HEK293 (cell line): ENCODE data around the gene TM9SF1.

Experiments used
- GLI4 ChIP-seq: fragments of 450-650 bp; formaldehyde crosslinking; IDR thresholded peaks from 2 replicates; pipeline ENCODE4 v1.5.1; 2016; ENCODE audit warnings: missing biosample characterization, missing genetic modification characterization
- GLIS2 ChIP-seq: fragments of 450-650 bp; formaldehyde crosslinking; IDR thresholded peaks from 2 replicates; pipeline ENCODE4 v1.5.1; 2016; ENCODE audit warnings: missing biosample characterization, missing genetic modification characterization
- KLF1 ChIP-seq: fragments of 450-650 bp; formaldehyde crosslinking; IDR thresholded peaks from 2 replicates; pipeline ENCODE4 v1.5.1; 2016; ENCODE audit warnings: missing biosample characterization, missing genetic modification characterization
- KLF7 ChIP-seq: fragments of 450-650 bp; formaldehyde crosslinking; IDR thresholded peaks from 2 replicates; pipeline ENCODE4 v1.5.1; 2016; ENCODE audit warnings: missing biosample characterization, missing genetic modification characterization, borderline replicate concordance
- OSR2 ChIP-seq: fragments of 450-650 bp; formaldehyde crosslinking; IDR thresholded peaks from 2 replicates; pipeline ENCODE4 v1.5.1; 2016; ENCODE audit warnings: missing biosample characterization, missing genetic modification characterization
- RBAK ChIP-seq: fragments of 450-650 bp; formaldehyde crosslinking; IDR thresholded peaks from 2 replicates; pipeline ENCODE4 v1.5.1; 2016; ENCODE audit warnings: missing biosample characterization, missing genetic modification characterization
- YY1 ChIP-seq: fragments of 450-650 bp; formaldehyde crosslinking; IDR thresholded peaks from 2 replicates; pipeline ENCODE4 v1.5.1; 2018; ENCODE audit warnings: missing biosample characterization, missing genetic modification characterization
- ZBTB1 ChIP-seq: fragments of 450-650 bp; formaldehyde crosslinking; IDR thresholded peaks from 2 replicates; pipeline ENCODE4 v1.5.1; 2016; ENCODE audit warnings: missing biosample characterization, missing genetic modification characterization
- ZBTB20 ChIP-seq: fragments of 450-650 bp; formaldehyde crosslinking; IDR thresholded peaks from 2 replicates; pipeline ENCODE4 v1.5.1; 2016; ENCODE audit warnings: missing biosample characterization, missing genetic modification characterization
- ZNF132 ChIP-seq: fragments of 450-650 bp; formaldehyde crosslinking; IDR thresholded peaks from 2 replicates; pipeline ENCODE4 v1.5.1; 2017; ENCODE audit warnings: missing biosample characterization, missing genetic modification characterization, borderline replicate concordance
- ZNF157 ChIP-seq: fragments of 450-650 bp; formaldehyde crosslinking; IDR thresholded peaks from 2 replicates; pipeline ENCODE4 v1.5.1; 2016; ENCODE audit warnings: missing biosample characterization, missing genetic modification characterization
- ZNF175 ChIP-seq: fragments of 450-650 bp; formaldehyde crosslinking; IDR thresholded peaks from 2 replicates; pipeline ENCODE4 v1.5.1; 2016; ENCODE audit warnings: missing biosample characterization, missing genetic modification characterization
- ZNF302 ChIP-seq: fragments of 450-650 bp; formaldehyde crosslinking; IDR thresholded peaks from 2 replicates; pipeline ENCODE4 v1.5.1; 2016; ENCODE audit warnings: missing biosample characterization, missing genetic modification characterization, low read depth
- ZNF335 ChIP-seq: fragments of 450-650 bp; formaldehyde crosslinking; conservative IDR thresholded peaks from 2 replicates; pipeline ENCODE4 v1.5.1; 2016; ENCODE audit warnings: missing biosample characterization, missing genetic modification characterization
- ZNF350 ChIP-seq: fragments of 450-650 bp; formaldehyde crosslinking; IDR thresholded peaks from 2 replicates; pipeline ENCODE4 v1.5.0; 2017; ENCODE audit warnings: missing biosample characterization, mild to moderate bottlenecking, missing genetic modification characterization
- ZNF501 ChIP-seq: fragments of 450-650 bp; formaldehyde crosslinking; IDR thresholded peaks from 2 replicates; pipeline ENCODE4 v1.5.1; 2016; ENCODE audit warnings: missing biosample characterization, missing genetic modification characterization
- ZNF585B ChIP-seq: fragments of 450-650 bp; formaldehyde crosslinking; IDR thresholded peaks from 2 replicates; pipeline ENCODE4 v1.5.1; 2016; ENCODE audit warnings: missing biosample characterization, missing genetic modification characterization
- ZNF600 ChIP-seq: fragments of 450-650 bp; formaldehyde crosslinking; IDR thresholded peaks from 2 replicates; pipeline ENCODE4 v1.5.1; 2016; ENCODE audit warnings: missing biosample characterization, missing genetic modification characterization
- ZNF664 ChIP-seq: fragments of 450-650 bp; formaldehyde crosslinking; IDR thresholded peaks from 2 replicates; pipeline ENCODE4 v1.5.1; 2016; ENCODE audit warnings: missing biosample characterization, missing genetic modification characterization
- ZNF677 ChIP-seq: fragments of 450-650 bp; IDR thresholded peaks from 2 replicates; pipeline ENCODE4 v1.5.0; 2018; ENCODE audit warnings: missing biosample characterization, mild to moderate bottlenecking, missing genetic modification characterization, moderate library complexity
- ZNF707 ChIP-seq: fragments of 450-650 bp; formaldehyde crosslinking; IDR thresholded peaks from 2 replicates; pipeline ENCODE4 v1.5.1; 2016; ENCODE audit warnings: missing biosample characterization, missing genetic modification characterization
- ZSCAN16 ChIP-seq: fragments of 450-650 bp; formaldehyde crosslinking; IDR thresholded peaks from 2 replicates; pipeline ENCODE4 v1.5.1; 2016; ENCODE audit warnings: missing biosample characterization, missing genetic modification characterization
- TF ChIP-seq, protein P1 (sequence below): fragments of 450-650 bp; formaldehyde crosslinking; IDR thresholded peaks from 2 replicates; pipeline ENCODE4 v1.5.1; 2016; ENCODE audit warnings: missing biosample characterization, missing genetic modification characterization
- TF ChIP-seq, protein P2 (sequence below): fragments of 450-650 bp; formaldehyde crosslinking; conservative IDR thresholded peaks from 2 replicates; pipeline ENCODE4 v1.5.1; 2016; ENCODE audit warnings: low read depth, missing biosample characterization, missing genetic modification characterization
- TF ChIP-seq, protein P3 (sequence below): fragments of 450-650 bp; formaldehyde crosslinking; IDR thresholded peaks from 2 replicates; pipeline ENCODE4 v1.5.1; 2017; ENCODE audit warnings: missing biosample characterization, missing genetic modification characterization
- TF ChIP-seq, protein P4 (sequence below): fragments of 450-650 bp; formaldehyde crosslinking; IDR thresholded peaks from 2 replicates; pipeline ENCODE4 v1.5.0; 2017; ENCODE audit warnings: missing biosample characterization, missing genetic modification characterization, borderline replicate concordance
- TF ChIP-seq, protein P5 (sequence below): fragments of 450-650 bp; formaldehyde crosslinking; IDR thresholded peaks from 2 replicates; pipeline ENCODE4 v1.5.1; 2016; ENCODE audit warnings: missing biosample characterization, missing genetic modification characterization
- TF ChIP-seq, protein P6 (sequence below): fragments of 450-650 bp; formaldehyde crosslinking; IDR thresholded peaks from 2 replicates; pipeline ENCODE4 v1.5.1; 2016; ENCODE audit warnings: missing biosample characterization, missing genetic modification characterization, borderline replicate concordance

The TM9SF1 gene

DNA sequence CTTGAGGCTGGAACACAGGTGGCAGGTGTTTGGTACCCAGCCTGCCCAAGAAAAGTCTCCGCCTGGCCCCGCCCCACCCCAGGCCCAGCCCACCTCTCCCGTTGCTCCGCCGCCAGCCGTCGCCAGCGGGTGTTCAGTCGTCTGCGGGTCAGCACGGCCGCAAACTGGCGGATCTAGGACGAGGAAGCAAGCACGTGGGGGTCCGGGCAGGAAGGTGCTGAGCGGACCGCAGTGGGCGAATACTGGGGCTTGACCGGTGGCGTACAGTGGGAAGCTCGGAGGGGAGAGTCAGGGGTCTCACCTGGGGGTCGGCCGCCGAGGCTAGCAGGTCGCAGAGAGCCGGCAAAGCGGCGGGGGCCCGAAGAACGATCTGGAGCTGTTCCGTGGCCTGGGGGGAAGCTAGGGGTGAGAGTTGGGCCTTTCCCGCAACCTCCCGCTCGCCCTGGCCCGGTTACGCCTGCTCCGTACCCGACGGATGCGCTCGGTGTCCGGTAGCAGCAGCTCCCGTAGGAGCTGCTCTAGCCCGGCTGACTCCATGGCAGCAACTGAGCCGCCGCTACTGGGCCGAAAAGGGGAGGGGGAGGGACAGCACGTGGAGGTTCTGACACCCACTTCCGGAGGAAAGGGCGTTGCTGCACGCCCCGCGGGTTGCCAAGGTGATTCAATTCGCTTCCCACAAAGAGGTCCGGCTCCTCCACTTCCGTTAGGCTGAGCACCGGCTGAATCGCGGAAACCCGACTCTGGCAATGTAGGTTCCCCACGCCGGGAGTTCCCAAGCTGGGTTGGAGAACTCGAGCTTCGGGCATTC, 6.8 kb downstream of the TM9SF1 start, which contains the start of gene IPO4 (continued):
- TF ChIP-seq ZNF302 (tag by site-specific recombination) = no peak
- no peak for TF ChIP-seq RBAK (tag by site-specific recombination)
- TF ChIP-seq ZNF132 (tag by site-specific recombination) = no peak
- TF ChIP-seq, protein P1, sequence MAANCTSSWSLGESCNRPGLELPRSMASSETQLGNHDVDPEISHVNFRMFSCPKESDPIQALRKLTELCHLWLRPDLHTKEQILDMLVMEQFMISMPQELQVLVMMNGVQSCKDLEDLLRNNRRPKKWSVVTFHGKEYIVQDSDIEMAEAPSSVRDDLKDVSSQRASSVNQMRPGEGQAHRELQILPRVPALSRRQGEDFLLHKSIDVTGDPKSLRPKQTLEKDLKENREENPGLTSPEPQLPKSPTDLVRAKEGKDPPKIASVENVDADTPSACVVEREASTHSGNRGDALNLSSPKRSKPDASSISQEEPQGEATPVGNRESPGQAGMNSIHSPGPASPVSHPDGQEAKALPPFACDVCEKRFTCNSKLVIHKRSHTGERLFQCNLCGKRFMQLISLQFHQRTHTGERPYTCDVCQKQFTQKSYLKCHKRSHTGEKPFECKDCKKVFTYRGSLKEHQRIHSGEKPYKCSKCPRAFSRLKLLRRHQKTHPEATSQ (tag by site-specific recombination) = peak; percentile 89
- TF ChIP-seq KLF1 (tag by site-specific recombination) = peak; percentile 94
- TF ChIP-seq GLIS2 (tag by site-specific recombination) = peak; percentile 81
- TF ChIP-seq ZSCAN16 (tag by site-specific recombination) = no peak
- peak; percentile 82 for TF ChIP-seq ZNF335
- no peak for TF ChIP-seq ZNF677 (tag by site-specific recombination)
- peak; percentile 88 for TF ChIP-seq ZNF664 (tag by site-specific recombination)
- TF ChIP-seq, protein P2, sequence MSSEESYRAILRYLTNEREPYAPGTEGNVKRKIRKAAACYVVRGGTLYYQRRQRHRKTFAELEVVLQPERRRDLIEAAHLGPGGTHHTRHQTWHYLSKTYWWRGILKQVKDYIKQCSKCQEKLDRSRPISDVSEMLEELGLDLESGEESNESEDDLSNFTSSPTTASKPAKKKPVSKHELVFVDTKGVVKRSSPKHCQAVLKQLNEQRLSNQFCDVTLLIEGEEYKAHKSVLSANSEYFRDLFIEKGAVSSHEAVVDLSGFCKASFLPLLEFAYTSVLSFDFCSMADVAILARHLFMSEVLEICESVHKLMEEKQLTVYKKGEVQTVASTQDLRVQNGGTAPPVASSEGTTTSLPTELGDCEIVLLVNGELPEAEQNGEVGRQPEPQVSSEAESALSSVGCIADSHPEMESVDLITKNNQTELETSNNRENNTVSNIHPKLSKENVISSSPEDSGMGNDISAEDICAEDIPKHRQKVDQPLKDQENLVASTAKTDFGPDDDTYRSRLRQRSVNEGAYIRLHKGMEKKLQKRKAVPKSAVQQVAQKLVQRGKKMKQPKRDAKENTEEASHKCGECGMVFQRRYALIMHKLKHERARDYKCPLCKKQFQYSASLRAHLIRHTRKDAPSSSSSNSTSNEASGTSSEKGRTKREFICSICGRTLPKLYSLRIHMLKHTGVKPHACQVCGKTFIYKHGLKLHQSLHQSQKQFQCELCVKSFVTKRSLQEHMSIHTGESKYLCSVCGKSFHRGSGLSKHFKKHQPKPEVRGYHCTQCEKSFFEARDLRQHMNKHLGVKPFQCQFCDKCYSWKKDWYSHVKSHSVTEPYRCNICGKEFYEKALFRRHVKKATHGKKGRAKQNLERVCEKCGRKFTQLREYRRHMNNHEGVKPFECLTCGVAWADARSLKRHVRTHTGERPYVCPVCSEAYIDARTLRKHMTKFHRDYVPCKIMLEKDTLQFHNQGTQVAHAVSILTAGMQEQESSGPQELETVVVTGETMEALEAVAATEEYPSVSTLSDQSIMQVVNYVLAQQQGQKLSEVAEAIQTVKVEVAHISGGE (tag by site-specific recombination) = peak; percentile 99
- TF ChIP-seq, protein P3, sequence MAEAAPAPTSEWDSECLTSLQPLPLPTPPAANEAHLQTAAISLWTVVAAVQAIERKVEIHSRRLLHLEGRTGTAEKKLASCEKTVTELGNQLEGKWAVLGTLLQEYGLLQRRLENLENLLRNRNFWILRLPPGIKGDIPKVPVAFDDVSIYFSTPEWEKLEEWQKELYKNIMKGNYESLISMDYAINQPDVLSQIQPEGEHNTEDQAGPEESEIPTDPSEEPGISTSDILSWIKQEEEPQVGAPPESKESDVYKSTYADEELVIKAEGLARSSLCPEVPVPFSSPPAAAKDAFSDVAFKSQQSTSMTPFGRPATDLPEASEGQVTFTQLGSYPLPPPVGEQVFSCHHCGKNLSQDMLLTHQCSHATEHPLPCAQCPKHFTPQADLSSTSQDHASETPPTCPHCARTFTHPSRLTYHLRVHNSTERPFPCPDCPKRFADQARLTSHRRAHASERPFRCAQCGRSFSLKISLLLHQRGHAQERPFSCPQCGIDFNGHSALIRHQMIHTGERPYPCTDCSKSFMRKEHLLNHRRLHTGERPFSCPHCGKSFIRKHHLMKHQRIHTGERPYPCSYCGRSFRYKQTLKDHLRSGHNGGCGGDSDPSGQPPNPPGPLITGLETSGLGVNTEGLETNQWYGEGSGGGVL (tag by site-specific recombination) = no peak
- no peak for TF ChIP-seq ZNF350 (tag by site-specific recombination)
- no peak for TF ChIP-seq ZNF157 (tag by site-specific recombination)
- no peak for TF ChIP-seq ZNF175 (tag by site-specific recombination)
- no peak for TF ChIP-seq ZNF707
- TF ChIP-seq ZBTB1 = 0 out of 2 replicates have a peak, but pooled peaks have one; percentile 20
- TF ChIP-seq, protein P4, sequence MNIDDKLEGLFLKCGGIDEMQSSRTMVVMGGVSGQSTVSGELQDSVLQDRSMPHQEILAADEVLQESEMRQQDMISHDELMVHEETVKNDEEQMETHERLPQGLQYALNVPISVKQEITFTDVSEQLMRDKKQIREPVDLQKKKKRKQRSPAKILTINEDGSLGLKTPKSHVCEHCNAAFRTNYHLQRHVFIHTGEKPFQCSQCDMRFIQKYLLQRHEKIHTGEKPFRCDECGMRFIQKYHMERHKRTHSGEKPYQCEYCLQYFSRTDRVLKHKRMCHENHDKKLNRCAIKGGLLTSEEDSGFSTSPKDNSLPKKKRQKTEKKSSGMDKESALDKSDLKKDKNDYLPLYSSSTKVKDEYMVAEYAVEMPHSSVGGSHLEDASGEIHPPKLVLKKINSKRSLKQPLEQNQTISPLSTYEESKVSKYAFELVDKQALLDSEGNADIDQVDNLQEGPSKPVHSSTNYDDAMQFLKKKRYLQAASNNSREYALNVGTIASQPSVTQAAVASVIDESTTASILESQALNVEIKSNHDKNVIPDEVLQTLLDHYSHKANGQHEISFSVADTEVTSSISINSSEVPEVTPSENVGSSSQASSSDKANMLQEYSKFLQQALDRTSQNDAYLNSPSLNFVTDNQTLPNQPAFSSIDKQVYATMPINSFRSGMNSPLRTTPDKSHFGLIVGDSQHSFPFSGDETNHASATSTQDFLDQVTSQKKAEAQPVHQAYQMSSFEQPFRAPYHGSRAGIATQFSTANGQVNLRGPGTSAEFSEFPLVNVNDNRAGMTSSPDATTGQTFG = peak; percentile 92; the same call in 1 of the 2 replicates
- TF ChIP-seq GLI4 (tag by site-specific recombination) = peak; percentile 63; the same call in 1 of the 2 replicates
- TF ChIP-seq, protein P5, sequence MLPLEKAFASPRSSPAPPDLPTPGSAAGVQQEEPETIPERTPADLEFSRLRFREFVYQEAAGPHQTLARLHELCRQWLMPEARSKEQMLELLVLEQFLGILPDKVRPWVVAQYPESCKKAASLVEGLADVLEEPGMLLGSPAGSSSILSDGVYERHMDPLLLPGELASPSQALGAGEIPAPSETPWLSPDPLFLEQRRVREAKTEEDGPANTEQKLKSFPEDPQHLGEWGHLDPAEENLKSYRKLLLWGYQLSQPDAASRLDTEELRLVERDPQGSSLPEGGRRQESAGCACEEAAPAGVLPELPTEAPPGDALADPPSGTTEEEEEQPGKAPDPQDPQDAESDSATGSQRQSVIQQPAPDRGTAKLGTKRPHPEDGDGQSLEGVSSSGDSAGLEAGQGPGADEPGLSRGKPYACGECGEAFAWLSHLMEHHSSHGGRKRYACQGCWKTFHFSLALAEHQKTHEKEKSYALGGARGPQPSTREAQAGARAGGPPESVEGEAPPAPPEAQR (tag by site-specific recombination) = 0 out of 2 replicates have a peak, but pooled peaks have one; percentile 83
- TF ChIP-seq, protein P6, sequence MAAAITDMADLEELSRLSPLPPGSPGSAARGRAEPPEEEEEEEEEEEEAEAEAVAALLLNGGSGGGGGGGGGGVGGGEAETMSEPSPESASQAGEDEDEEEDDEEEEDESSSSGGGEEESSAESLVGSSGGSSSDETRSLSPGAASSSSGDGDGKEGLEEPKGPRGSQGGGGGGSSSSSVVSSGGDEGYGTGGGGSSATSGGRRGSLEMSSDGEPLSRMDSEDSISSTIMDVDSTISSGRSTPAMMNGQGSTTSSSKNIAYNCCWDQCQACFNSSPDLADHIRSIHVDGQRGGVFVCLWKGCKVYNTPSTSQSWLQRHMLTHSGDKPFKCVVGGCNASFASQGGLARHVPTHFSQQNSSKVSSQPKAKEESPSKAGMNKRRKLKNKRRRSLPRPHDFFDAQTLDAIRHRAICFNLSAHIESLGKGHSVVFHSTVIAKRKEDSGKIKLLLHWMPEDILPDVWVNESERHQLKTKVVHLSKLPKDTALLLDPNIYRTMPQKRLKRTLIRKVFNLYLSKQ (tag by site-specific recombination) = no peak
- TF ChIP-seq KLF7 (tag by site-specific recombination) = peak; percentile 98
- TF ChIP-seq ZNF501 (tag by site-specific recombination) = peak; percentile 90
- TF ChIP-seq OSR2 (tag by site-specific recombination) = peak; percentile 99
- TF ChIP-seq ZNF600 = peak; percentile 86
- peak; percentile 55; the same call in 1 of the 2 replicates for TF ChIP-seq ZBTB20 (tag by site-specific recombination)
- no peak for TF ChIP-seq ZNF585B
- TF ChIP-seq YY1 (tag by site-specific recombination) = peak; percentile 71; the same call in 1 of the 2 replicates
